SK-N-MC (cell line): Measurements from ENCODE around the gene SH3PXD2B.

Experiments
- EZH2 ChIP-seq: fragments of 200-600 bp; sonication (generic); IDR thresholded peaks from one replicate; pipeline ENCODE4 v1.6.1; 2017; ENCODE audit warnings: antibody characterized with exemption
- FOXP2 ChIP-seq: optimal IDR thresholded peaks from 2 replicates; pipeline ENCODE3; 2011; ENCODE audit warnings: mild to moderate bottlenecking, moderate library complexity; ENCODE audit not compliant: insufficient read depth; ENCODE audit errors: extremely low read length, control extremely low read depth
- POLR2AphosphoS5 ChIP-seq: IDR thresholded peaks from 2 replicates; pipeline ENCODE4 v1.6.1; 2012; ENCODE audit warnings: mild to moderate bottlenecking, low read depth, low read length, borderline replicate concordance

GRCh38 chr5:172502410-172502809 is 48.1 kb upstream of the SH3PXD2B start:
- TF ChIP-seq EZH2: no peak
- TF ChIP-seq POLR2AphosphoS5: no peak
- no peak for TF ChIP-seq FOXP2
